ENCODE measurements around the gene PTAFR.

Gene PTAFR

DNA sequence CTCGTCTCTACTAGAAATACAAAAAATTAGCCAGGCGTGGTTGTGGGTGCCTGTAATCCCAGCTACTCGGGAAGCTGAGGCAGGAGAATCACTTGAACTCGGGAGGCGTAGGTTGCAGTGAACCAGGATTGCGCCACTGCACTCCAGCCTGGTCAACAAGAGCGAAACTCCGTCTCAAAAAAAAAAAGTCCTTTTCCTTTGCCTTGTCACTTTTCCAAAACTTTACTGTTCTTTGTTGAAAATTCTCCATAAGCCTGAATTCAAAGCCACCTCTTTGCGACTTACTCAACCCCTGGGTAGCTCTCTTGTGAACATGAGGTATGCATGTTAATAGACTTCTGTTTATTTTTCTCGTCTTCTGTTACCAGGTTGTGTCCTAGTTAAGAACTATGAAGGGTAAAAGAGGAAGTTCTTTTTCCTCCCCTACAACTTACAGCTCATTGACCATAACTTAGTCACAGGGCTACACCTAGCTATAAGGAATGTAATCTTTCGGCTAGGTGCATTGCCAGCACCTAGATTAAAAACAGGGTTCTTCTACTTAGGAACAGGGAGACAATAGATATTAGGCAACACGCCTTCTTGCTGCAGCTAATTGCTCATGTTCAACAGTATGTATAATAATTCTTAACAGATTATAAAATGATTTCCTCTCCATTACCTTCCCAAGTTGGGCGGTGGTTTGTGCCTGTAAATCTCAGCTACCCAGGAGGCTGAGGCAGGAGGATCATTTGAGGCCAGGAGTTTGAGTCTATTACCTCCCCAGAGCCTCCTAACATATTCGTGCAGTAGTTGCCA lies 40.9 kb downstream of the PTAFR start:
- Histone ChIP-seq H3K4me3 (ENCODE audit: low read depth in 1 of 5, low read length in 5 of 5) (no peak overlapping the region), H3K27ac (ENCODE audit: low read depth, low read length) (no peak overlapping the region), H3K27me3 (ENCODE audit: control insufficient read depth in 5 of 5, insufficient read depth in 4 of 5, low read length in 5 of 5) (no peaks in the 10 kb centered on the region), H3K4me1 (ENCODE audit: control insufficient read depth in 5 of 5, insufficient read depth in 5 of 5, low read length in 5 of 5) (peaks cover 0 to 10% (median 0%) of the 10 kb centered on the region in 5 donors), H3K9me3 (ENCODE audit: control insufficient read depth in 5 of 5, low read length in 5 of 5) (peaks cover 0 to 11% (median 0%) of the 10 kb centered on the region in 5 donors), H3K9ac (ENCODE audit: low read length in 5 of 5) (no peak overlapping the region), H3K36me3 (ENCODE audit: control insufficient read depth in 5 of 5, insufficient read depth in 5 of 5, low read length in 5 of 5) (no peaks in the 10 kb centered on the region)

DNA sequence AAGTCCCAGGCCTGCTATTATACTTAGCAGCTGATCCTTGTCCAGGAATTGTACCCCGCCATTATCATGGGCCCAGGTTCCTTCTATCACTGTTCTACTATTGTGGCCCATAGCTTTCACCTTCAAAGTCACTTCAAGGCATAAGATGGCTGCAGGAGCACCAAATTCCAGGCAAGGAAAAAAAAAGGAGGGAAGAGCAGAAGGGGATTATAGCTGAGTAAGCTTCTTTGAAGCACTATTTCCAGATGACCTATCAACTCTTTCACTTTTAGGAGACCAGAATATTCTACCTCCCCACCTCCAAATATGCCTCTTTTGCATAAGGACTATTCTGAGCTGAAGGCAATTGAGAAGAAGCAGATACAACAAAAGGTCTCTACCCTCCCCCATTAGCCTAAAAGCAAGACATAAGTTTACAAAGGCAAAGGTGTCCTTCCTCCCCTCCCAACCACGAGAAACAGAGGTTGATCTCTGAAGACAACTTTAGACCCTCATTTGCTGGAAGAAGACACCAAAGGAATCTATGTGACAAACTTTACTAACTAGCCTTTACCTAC lies 41.8 kb downstream of the PTAFR start:
- Histone ChIP-seq H3K9me3 (ENCODE audit: control insufficient read depth in 5 of 5, low read length in 5 of 5) (peaks cover 0 to 11% (median 0%) of the 10 kb centered on the region in 5 donors), H3K9ac (ENCODE audit: low read length in 5 of 5) (no peak overlapping the region), H3K27ac (ENCODE audit: low read depth, low read length) (no peak overlapping the region), H3K27me3 (ENCODE audit: control insufficient read depth in 5 of 5, insufficient read depth in 4 of 5, low read length in 5 of 5) (no peaks in the 10 kb centered on the region), H3K4me1 (ENCODE audit: control insufficient read depth in 5 of 5, insufficient read depth in 5 of 5, low read length in 5 of 5) (peaks cover 0 to 10% (median 0%) of the 10 kb centered on the region in 5 donors), H3K36me3 (ENCODE audit: control insufficient read depth in 5 of 5, insufficient read depth in 5 of 5, low read length in 5 of 5) (no peaks in the 10 kb centered on the region), H3K4me3 (ENCODE audit: low read depth in 1 of 5, low read length in 5 of 5) (no peak overlapping the region)

GRCh38 chr1:28132171-28133167 lies 44.0 kb downstream of the PTAFR start:
- H3K27me3 ChIP-seq (ENCODE audit: control insufficient read depth in 5 of 5, insufficient read depth in 4 of 5, low read length in 5 of 5) = peaks cover 0 to 2% (median 0%) of the 10 kb centered on the region in 5 donors
- H3K4me1 ChIP-seq (ENCODE audit: control insufficient read depth in 5 of 5, insufficient read depth in 5 of 5, low read length in 5 of 5) = peaks cover 0 to 23% (median 7%) of the 10 kb centered on the region in 5 donors
- no peak overlapping the region for H3K4me3 ChIP-seq (ENCODE audit: low read depth in 1 of 5, low read length in 5 of 5)
- no peak overlapping the region for H3K9ac ChIP-seq (ENCODE audit: low read length in 5 of 5)
- peaks cover 0 to 11% (median 0%) of the 10 kb centered on the region in 5 donors for H3K9me3 ChIP-seq (ENCODE audit: control insufficient read depth in 5 of 5, low read length in 5 of 5)
- H3K36me3 ChIP-seq (ENCODE audit: control insufficient read depth in 5 of 5, insufficient read depth in 5 of 5, low read length in 5 of 5) = no peaks in the 10 kb centered on the region
- H3K27ac ChIP-seq (ENCODE audit: low read depth, low read length) = no peak overlapping the region

GRCh38 chr1:28130901-28131300 lies 45.6 kb downstream of the PTAFR start:
- Histone ChIP-seq H3K9me3 (ENCODE audit: control insufficient read depth in 5 of 5, low read length in 5 of 5) (peaks cover 0 to 11% (median 0%) of the 10 kb centered on the region in 5 donors), H3K27ac (ENCODE audit: low read depth, low read length) (no peak overlapping the region), H3K36me3 (ENCODE audit: control insufficient read depth in 5 of 5, insufficient read depth in 5 of 5, low read length in 5 of 5) (no peaks in the 10 kb centered on the region), H3K27me3 (ENCODE audit: control insufficient read depth in 5 of 5, insufficient read depth in 4 of 5, low read length in 5 of 5) (peaks cover 0 to 2% (median 0%) of the 10 kb centered on the region in 5 donors), H3K4me1 (ENCODE audit: control insufficient read depth in 5 of 5, insufficient read depth in 5 of 5, low read length in 5 of 5) (peaks cover 0 to 20% (median 7%) of the 10 kb centered on the region in 5 donors), H3K9ac (ENCODE audit: low read length in 5 of 5) (no peak overlapping the region), H3K4me3 (ENCODE audit: low read depth in 1 of 5, low read length in 5 of 5) (no peak overlapping the region)

- Histone ChIP-seq H3K4me3 (ENCODE audit: low read depth in 1 of 5, low read length in 5 of 5) (no peak overlapping the region), H3K4me1 (ENCODE audit: control insufficient read depth in 5 of 5, insufficient read depth in 5 of 5, low read length in 5 of 5) (peaks cover 0 to 18% (median 7%) of the 10 kb centered on the region in 5 donors), H3K27me3 (ENCODE audit: control insufficient read depth in 5 of 5, insufficient read depth in 4 of 5, low read length in 5 of 5) (peaks cover 0 to 2% (median 0%) of the 10 kb centered on the region in 5 donors), H3K9ac (ENCODE audit: low read length in 5 of 5) (no peak overlapping the region), H3K36me3 (ENCODE audit: control insufficient read depth in 5 of 5, insufficient read depth in 5 of 5, low read length in 5 of 5) (no peaks in the 10 kb centered on the region), H3K27ac (ENCODE audit: low read depth, low read length) (no peak overlapping the region), H3K9me3 (ENCODE audit: control insufficient read depth in 5 of 5, low read length in 5 of 5) (peaks cover 0 to 3% (median 0%) of the 10 kb centered on the region in 5 donors)
Measured at GRCh38 chr1:28129150-28129549, 47.3 kb downstream of the PTAFR start.

GRCh38 chr1:28127617-28128257 lies 48.8 kb downstream of the PTAFR start:
- no peak overlapping the region for H3K27ac ChIP-seq (ENCODE audit: low read depth, low read length)
- no peak overlapping the region for H3K4me3 ChIP-seq (ENCODE audit: low read depth in 1 of 5, low read length in 5 of 5)
- no peaks in the 10 kb centered on the region for H3K36me3 ChIP-seq (ENCODE audit: control insufficient read depth in 5 of 5, insufficient read depth in 5 of 5, low read length in 5 of 5)
- no peak overlapping the region for H3K9ac ChIP-seq (ENCODE audit: low read length in 5 of 5)
- H3K4me1 ChIP-seq (ENCODE audit: control insufficient read depth in 5 of 5, insufficient read depth in 5 of 5, low read length in 5 of 5) = peaks cover 0 to 22% (median 10%) of the 10 kb centered on the region in 5 donors
- peaks cover 0 to 2% (median 0%) of the 10 kb centered on the region in 5 donors for H3K27me3 ChIP-seq (ENCODE audit: control insufficient read depth in 5 of 5, insufficient read depth in 4 of 5, low read length in 5 of 5)
- no peaks in the 10 kb centered on the region for H3K9me3 ChIP-seq (ENCODE audit: control insufficient read depth in 5 of 5, low read length in 5 of 5)

DNA sequence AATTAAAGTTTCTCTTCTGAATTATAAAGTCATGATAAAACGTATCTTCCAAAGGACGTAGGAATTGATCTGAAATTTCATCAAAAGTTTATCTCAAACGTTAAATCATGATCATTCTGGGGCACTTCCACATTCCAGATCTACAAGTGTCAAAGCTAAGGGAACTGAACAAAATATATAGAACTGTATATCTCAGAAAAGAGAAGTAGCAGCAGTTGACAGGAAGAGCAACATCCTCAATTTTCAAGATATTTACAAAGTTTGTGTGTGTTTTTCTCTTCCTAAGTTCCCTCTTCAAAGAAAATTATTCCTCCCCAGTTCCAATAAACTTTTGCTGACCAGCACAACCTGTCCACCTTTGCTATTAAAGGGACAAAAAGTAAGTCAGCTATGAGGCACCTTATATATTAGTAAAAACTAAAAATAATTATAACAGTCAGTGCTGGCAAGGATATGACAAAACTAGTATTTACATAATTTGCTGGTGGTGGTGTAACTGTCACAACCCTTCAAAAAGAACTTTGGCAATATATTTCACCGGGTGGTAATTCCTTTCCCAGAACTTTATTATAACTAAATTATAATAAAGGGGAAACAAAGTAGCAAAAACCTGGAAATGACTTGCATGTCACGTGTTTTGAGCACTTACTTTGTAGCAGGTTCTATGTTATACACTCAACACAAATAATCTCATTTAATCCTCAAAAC lies 49.6 kb downstream of the PTAFR start:
- Histone ChIP-seq H3K27ac (ENCODE audit: low read depth, low read length) (no peak overlapping the region), H3K4me3 (ENCODE audit: low read depth in 1 of 5, low read length in 5 of 5) (no peak overlapping the region), H3K36me3 (ENCODE audit: control insufficient read depth in 5 of 5, insufficient read depth in 5 of 5, low read length in 5 of 5) (no peaks in the 10 kb centered on the region), H3K9me3 (ENCODE audit: control insufficient read depth in 5 of 5, low read length in 5 of 5) (no peaks in the 10 kb centered on the region), H3K9ac (ENCODE audit: low read length in 5 of 5) (no peak overlapping the region), H3K4me1 (ENCODE audit: control insufficient read depth in 5 of 5, insufficient read depth in 5 of 5, low read length in 5 of 5) (peaks cover 0 to 21% (median 10%) of the 10 kb centered on the region in 5 donors), H3K27me3 (ENCODE audit: control insufficient read depth in 5 of 5, insufficient read depth in 4 of 5, low read length in 5 of 5) (peaks cover 0 to 2% (median 0%) of the 10 kb centered on the region in 5 donors)

DNA sequence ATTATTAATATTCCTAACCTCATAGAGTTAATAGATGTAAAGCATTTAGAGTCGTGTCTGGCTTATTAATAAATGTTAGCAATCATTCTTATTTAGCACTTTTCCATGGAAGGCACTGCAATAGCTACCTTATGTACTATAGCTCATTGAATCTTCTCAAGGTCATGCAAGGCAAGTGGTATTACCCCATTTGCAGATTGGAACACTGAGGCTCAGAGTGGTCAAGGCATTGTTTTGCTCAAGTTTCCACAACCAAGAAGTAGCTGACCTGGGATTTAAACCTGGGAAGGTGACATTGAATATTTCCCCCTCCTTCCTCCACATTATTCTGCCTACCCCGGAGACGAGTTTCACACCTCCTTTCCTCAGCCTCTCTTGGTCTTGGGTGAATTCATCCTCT lies 50.3 kb downstream of the PTAFR start:
- peaks cover 0 to 2% (median 0%) of the 10 kb centered on the region in 5 donors for H3K27me3 ChIP-seq (ENCODE audit: control insufficient read depth in 5 of 5, insufficient read depth in 4 of 5, low read length in 5 of 5)
- no peaks in the 10 kb centered on the region for H3K9me3 ChIP-seq (ENCODE audit: control insufficient read depth in 5 of 5, low read length in 5 of 5)
- H3K4me1 ChIP-seq (ENCODE audit: control insufficient read depth in 5 of 5, insufficient read depth in 5 of 5, low read length in 5 of 5) = peaks cover 0 to 22% (median 10%) of the 10 kb centered on the region in 5 donors
- no peaks in the 10 kb centered on the region for H3K36me3 ChIP-seq (ENCODE audit: control insufficient read depth in 5 of 5, insufficient read depth in 5 of 5, low read length in 5 of 5)
- no peak overlapping the region for H3K27ac ChIP-seq (ENCODE audit: low read depth, low read length)
- no peak overlapping the region for H3K9ac ChIP-seq (ENCODE audit: low read length in 5 of 5)
- H3K4me3 ChIP-seq (ENCODE audit: low read depth in 1 of 5, low read length in 5 of 5) = peak overlapping the region in 1 of 5 donors; percentile 17

- Histone ChIP-seq H3K36me3 (ENCODE audit: control insufficient read depth in 5 of 5, insufficient read depth in 5 of 5, low read length in 5 of 5) (no peaks in the 10 kb centered on the region), H3K27ac (ENCODE audit: low read depth, low read length) (no peak overlapping the region), H3K4me1 (ENCODE audit: control insufficient read depth in 5 of 5, insufficient read depth in 5 of 5, low read length in 5 of 5) (peaks cover 0 to 16% (median 3%) of the 10 kb centered on the region in 5 donors), H3K4me3 (ENCODE audit: low read depth in 1 of 5, low read length in 5 of 5) (no peak overlapping the region), H3K27me3 (ENCODE audit: control insufficient read depth in 5 of 5, insufficient read depth in 4 of 5, low read length in 5 of 5) (no peaks in the 10 kb centered on the region), H3K9ac (ENCODE audit: low read length in 5 of 5) (peak overlapping the region in 1 of 5 donors; percentile 4), H3K9me3 (ENCODE audit: control insufficient read depth in 5 of 5, low read length in 5 of 5) (no peaks in the 10 kb centered on the region)
Measured at GRCh38 chr1:28123461-28123961, 53.0 kb downstream of the PTAFR start.
